Astrocyte (in vitro differentiated cells and primary cell): ENCODE data around the gene SPTB. TPM values are rescaled to one million over a fixed set of nuclear protein-coding genes. Genes with fewer than 3 reads are reported as not detected.
A peak's percentile ranks its signal among the peaks of the same experiment; 100 is the strongest.

Source experiments
- DNase-seq: peaks from one replicate; pipeline ENCODE4 v3.0.0-alpha.2; 2010; ENCODE audit warnings: low read depth
- FAIRE-seq: peaks from 2 replicates; lab custom pipeline; 2011; peaks lifted over from hg19 to GRCh38; lab: Jason Lieb, UNC
- H2AFZ ChIP-seq: 2 replicates; pipeline ENCODE4 v1.6.0; 2012; ENCODE audit warnings: low read depth, low read length, inconsistent platforms
- H3K27ac ChIP-seq: 2 replicates; pipeline ENCODE4 v1.5.1; 2011; ENCODE audit warnings: low read depth, low read length, inconsistent platforms
- H3K27me3 ChIP-seq: 2 replicates; pipeline ENCODE4 v1.6.0; 2011; ENCODE audit warnings: low read length, inconsistent platforms; ENCODE audit not compliant: insufficient read depth
- H3K36me3 ChIP-seq: 2 replicates; pipeline ENCODE4 v1.5.1; 2011; ENCODE audit warnings: low read length, inconsistent platforms; ENCODE audit not compliant: insufficient read depth
- H3K4me1 ChIP-seq: 2 replicates; pipeline ENCODE4 v1.5.1; 2011; ENCODE audit warnings: low read length, inconsistent platforms; ENCODE audit not compliant: insufficient read depth
- H3K4me2 ChIP-seq: 2 replicates; pipeline ENCODE4 v1.6.0; 2012; ENCODE audit warnings: low read length, inconsistent platforms
- H3K4me3 ChIP-seq: 2 replicates; pipeline ENCODE4 v1.5.1; 2011; ENCODE audit warnings: low read depth, mild to moderate bottlenecking, low read length, inconsistent platforms; ENCODE audit not compliant: insufficient read depth
- H3K79me2 ChIP-seq: 2 replicates; pipeline ENCODE4 v1.6.0; 2012; ENCODE audit warnings: mild to moderate bottlenecking, low read length, inconsistent platforms; ENCODE audit not compliant: insufficient read depth
- H3K9ac ChIP-seq: 2 replicates; pipeline ENCODE4 v1.6.0; 2012; ENCODE audit warnings: mild to moderate bottlenecking, low read length, inconsistent platforms
- H3K9me3 ChIP-seq: 2 replicates; pipeline ENCODE4 v1.5.1; 2012; ENCODE audit warnings: low read depth, mild to moderate bottlenecking, low read length, inconsistent platforms; ENCODE audit not compliant: insufficient read depth
- H4K20me1 ChIP-seq: 2 replicates; pipeline ENCODE4 v1.6.0; 2012; ENCODE audit warnings: low read length, inconsistent platforms; ENCODE audit not compliant: insufficient read depth
- H3K27ac Mint-ChIP-seq: one replicate; pipeline ENCODE4 v1.8.0; 2021; ENCODE audit warnings: mild to moderate bottlenecking, mixed read lengths; ENCODE audit not compliant: unreplicated experiment
- H3K27me3 Mint-ChIP-seq: one replicate; pipeline ENCODE4 v1.8.0; 2021; ENCODE audit warnings: low read depth, mixed read lengths; ENCODE audit not compliant: unreplicated experiment
- H3K36me3 Mint-ChIP-seq: one replicate; pipeline ENCODE4 v1.8.0; 2021; ENCODE audit warnings: low read depth, mixed read lengths; ENCODE audit not compliant: unreplicated experiment
- H3K4me1 Mint-ChIP-seq: one replicate; pipeline ENCODE4 v1.8.0; 2021; ENCODE audit warnings: low read depth, mixed read lengths; ENCODE audit not compliant: unreplicated experiment
- H3K4me3 Mint-ChIP-seq: one replicate; pipeline ENCODE4 v1.8.0; 2021; ENCODE audit warnings: mild to moderate bottlenecking, moderate library complexity, mixed read lengths; ENCODE audit not compliant: unreplicated experiment
- H3K9me3 Mint-ChIP-seq: one replicate; pipeline ENCODE4 v1.8.0; 2021; ENCODE audit warnings: mild to moderate bottlenecking, mixed read lengths; ENCODE audit not compliant: unreplicated experiment
- EZH2 ChIP-seq: IDR thresholded peaks from 2 replicates; pipeline ENCODE4 v1.6.1; 2012; ENCODE audit warnings: mild to moderate bottlenecking, low read length, inconsistent platforms; ENCODE audit not compliant: insufficient read depth
- total RNA-seq: library from RNA; stranded (reverse); gene quantifications from 2 replicates; pipeline ENCODE4 v1.2.1, GENCODE V29; 2021
- TF ChIP-seq, protein P1 (sequence below): IDR thresholded peaks from 2 replicates; pipeline ENCODE4 v1.5.1; 2011; ENCODE audit warnings: low read depth, mild to moderate bottlenecking, inconsistent platforms, low read length, moderate library complexity; ENCODE audit not compliant: insufficient read depth

The SPTB gene
- total RNA-seq, 1 donor from 2014 or later: 0.32 TPM

GRCh38 chr14:64788706-64789105, 91.0 kb downstream of the SPTB start:
- FAIRE-seq (peak; percentile 99), DNase-seq (peak; percentile 97)
- TF ChIP-seq, protein P1, sequence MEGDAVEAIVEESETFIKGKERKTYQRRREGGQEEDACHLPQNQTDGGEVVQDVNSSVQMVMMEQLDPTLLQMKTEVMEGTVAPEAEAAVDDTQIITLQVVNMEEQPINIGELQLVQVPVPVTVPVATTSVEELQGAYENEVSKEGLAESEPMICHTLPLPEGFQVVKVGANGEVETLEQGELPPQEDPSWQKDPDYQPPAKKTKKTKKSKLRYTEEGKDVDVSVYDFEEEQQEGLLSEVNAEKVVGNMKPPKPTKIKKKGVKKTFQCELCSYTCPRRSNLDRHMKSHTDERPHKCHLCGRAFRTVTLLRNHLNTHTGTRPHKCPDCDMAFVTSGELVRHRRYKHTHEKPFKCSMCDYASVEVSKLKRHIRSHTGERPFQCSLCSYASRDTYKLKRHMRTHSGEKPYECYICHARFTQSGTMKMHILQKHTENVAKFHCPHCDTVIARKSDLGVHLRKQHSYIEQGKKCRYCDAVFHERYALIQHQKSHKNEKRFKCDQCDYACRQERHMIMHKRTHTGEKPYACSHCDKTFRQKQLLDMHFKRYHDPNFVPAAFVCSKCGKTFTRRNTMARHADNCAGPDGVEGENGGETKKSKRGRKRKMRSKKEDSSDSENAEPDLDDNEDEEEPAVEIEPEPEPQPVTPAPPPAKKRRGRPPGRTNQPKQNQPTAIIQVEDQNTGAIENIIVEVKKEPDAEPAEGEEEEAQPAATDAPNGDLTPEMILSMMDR: no peak
- H3K36me3 Mint-ChIP-seq: no peaks in the 10 kb centered on the region
- H3K4me1 Mint-ChIP-seq: peaks cover 8% of the 10 kb centered on the region
- Histone ChIP-seq H3K4me2 (peak overlapping the region; percentile 15), H4K20me1 (no peaks in the 10 kb centered on the region), H3K9ac (no peak overlapping the region), H3K27ac (no peak overlapping the region), H3K4me3 (no peak overlapping the region), H2AFZ (no peak overlapping the region), H3K4me1 (peaks cover 10% of the 10 kb centered on the region), H3K9me3 (no peaks in the 10 kb centered on the region), H3K79me2 (no peaks in the 10 kb centered on the region), H3K36me3 (no peaks in the 10 kb centered on the region), H3K27me3 (no peaks in the 10 kb centered on the region)
- peaks cover 6% of the 10 kb centered on the region for H3K27me3 Mint-ChIP-seq
- no peak overlapping the region for H3K4me3 Mint-ChIP-seq
- no peak overlapping the region for H3K27ac Mint-ChIP-seq
- H3K9me3 Mint-ChIP-seq: peaks cover 7% of the 10 kb centered on the region

- Histone ChIP-seq H3K4me2 (no peak overlapping the region), H3K27me3 (no peaks in the 10 kb centered on the region), H3K4me3 (no peak overlapping the region), H3K27ac (no peak overlapping the region), H3K9ac (no peak overlapping the region), H2AFZ (no peak overlapping the region), H4K20me1 (no peaks in the 10 kb centered on the region), H3K4me1 (peaks cover 10% of the 10 kb centered on the region), H3K36me3 (no peaks in the 10 kb centered on the region), H3K9me3 (no peaks in the 10 kb centered on the region), H3K79me2 (no peaks in the 10 kb centered on the region)
- no peak overlapping the region for H3K27ac Mint-ChIP-seq
- TF ChIP-seq EZH2: no peak
- TF ChIP-seq, protein P1: no peak
- no peak overlapping the region for H3K4me3 Mint-ChIP-seq
- H3K4me1 Mint-ChIP-seq: peaks cover 8% of the 10 kb centered on the region
- H3K27me3 Mint-ChIP-seq: peaks cover 6% of the 10 kb centered on the region
- H3K36me3 Mint-ChIP-seq: peaks cover 2% of the 10 kb centered on the region
- DNase-seq: no peak
- FAIRE-seq: no peak
- H3K9me3 Mint-ChIP-seq: peaks cover 7% of the 10 kb centered on the region
Observed at GRCh38 chr14:64787619-64788018, 92.1 kb downstream of the SPTB start.

- FAIRE-seq (no peak), DNase-seq (peak; percentile 55)
- H3K9me3 Mint-ChIP-seq: peaks cover 7% of the 10 kb centered on the region
Observed at GRCh38 chr14:64786296-64787149, 93.2 kb downstream of the SPTB start.

More at GRCh38 chr14:64786296-64787149, 93.2 kb downstream of the SPTB start:
- no peak for TF ChIP-seq EZH2
- TF ChIP-seq, protein P1: no peak
- Mint-ChIP-seq H3K27ac (no peak overlapping the region), H3K4me3 (no peak overlapping the region), H3K36me3 (peaks cover 2% of the 10 kb centered on the region), H3K27me3 (peaks cover 6% of the 10 kb centered on the region), H3K4me1 (peaks cover 8% of the 10 kb centered on the region)
- H3K27ac ChIP-seq: no peak overlapping the region
- H3K4me3 ChIP-seq: no peak overlapping the region
- H3K4me2 ChIP-seq: no peak overlapping the region
- no peaks in the 10 kb centered on the region for H4K20me1 ChIP-seq
- H3K4me1 ChIP-seq: peaks cover 10% of the 10 kb centered on the region
- H3K9ac ChIP-seq: no peak overlapping the region
- H3K27me3 ChIP-seq: no peaks in the 10 kb centered on the region
- no peaks in the 10 kb centered on the region for H3K9me3 ChIP-seq
- no peak overlapping the region for H2AFZ ChIP-seq
- H3K36me3 ChIP-seq: no peaks in the 10 kb centered on the region
- H3K79me2 ChIP-seq: no peaks in the 10 kb centered on the region
